Endothelial cell of umbilical vein (primary cell): Measurements from ENCODE around the gene ERMN. TPM values are rescaled to one million over a fixed set of nuclear protein-coding genes. Genes with fewer than 3 reads are reported as not detected.

Experiments
- BruUV-seq: library from RNA; stranded (reverse); fragments of 400-500 nt; replicated peaks from 2 replicates; lab custom pipeline; 2021; lab: Mats Ljungman, UMichigan
- CTCF ChIA-PET: fragments of 300-600, 350-600 bp; sonication (Branson Sonifier 250); formaldehyde crosslinking; loops from one replicate; lab custom pipeline; 2021; ENCODE audit warnings: antibody characterized with exemption, inconsistent platforms; lab: Charles Lee
- POLR2A ChIA-PET: fragments of 300-600, 350-600 bp; sonication (Branson Sonifier 250); formaldehyde crosslinking; loops from one replicate; lab custom pipeline; 2021; ENCODE audit warnings: antibody characterized with exemption, inconsistent platforms; lab: Charles Lee
- DNase-seq: peaks from one replicate; pipeline ENCODE4 v3.0.0-alpha.2; 2011; ENCODE audit warnings: low read depth, low spot score
- FAIRE-seq: peaks from 2 replicates; lab custom pipeline; 2011; peaks lifted over from hg19 to GRCh38; lab: Jason Lieb, UNC
- H2AFZ ChIP-seq: 2 replicates; pipeline ENCODE4 v1.6.0; 2012; ENCODE audit warnings: low read depth, low read length, control low read depth, inconsistent platforms
- H3K27ac ChIP-seq: 2 replicates; pipeline ENCODE4 v1.5.1; 2011; ENCODE audit warnings: low read depth, mild to moderate bottlenecking, control low read depth, low read length, moderate library complexity; ENCODE audit not compliant: insufficient read depth
- H3K27me3 ChIP-seq, 2 experiments: 2 replicates each; pipeline versions ENCODE4 v1.6.0 to v1.6.1; 2011; ENCODE audit warnings: low read length in 2 of 2, mixed read lengths in 1 of 2; ENCODE audit not compliant: control insufficient read depth in 2 of 2, insufficient read depth in 2 of 2
- H3K36me3 ChIP-seq, 2 experiments: 2 replicates in 1 of 2; 3 replicates in 1 of 2; pipeline ENCODE4 v1.5.1; 2011; ENCODE audit warnings: low read length in 2 of 2, mild to moderate bottlenecking in 1 of 2, moderate library complexity in 1 of 2; ENCODE audit not compliant: control insufficient read depth in 2 of 2, insufficient read depth in 2 of 2; ENCODE audit errors: extremely low read depth in 1 of 2
- H3K4me1 ChIP-seq: 3 replicates; pipeline ENCODE4 v1.5.1; 2011; ENCODE audit warnings: mild to moderate bottlenecking, low read length; ENCODE audit not compliant: control insufficient read depth, insufficient read depth; ENCODE audit errors: extremely low read depth
- H3K4me2 ChIP-seq: 2 replicates; pipeline ENCODE4 v1.6.1; 2011; ENCODE audit warnings: low read length, control low read depth, mixed read lengths; ENCODE audit not compliant: insufficient read depth
- H3K4me3 ChIP-seq, 3 experiments: fragments of 200-600 bp in 1 of 3; sonication (generic), shearing (Covaris generic) in 1 of 3; replicated peaks in 1 of 3; 2 replicates each; pipeline ENCODE4 v1.5.1; 2011 to 2016; ENCODE audit warnings: control low read depth in 3 of 3, low read length in 3 of 3, mild to moderate bottlenecking in 2 of 3, inconsistent platforms in 1 of 3, low read depth in 1 of 3, moderate library complexity in 1 of 3; ENCODE audit not compliant: insufficient read depth in 1 of 3
- H3K79me2 ChIP-seq: 2 replicates; pipeline ENCODE4 v1.6.0; 2012; ENCODE audit warnings: low read length, inconsistent platforms; ENCODE audit not compliant: control insufficient read depth, insufficient read depth
- H3K9ac ChIP-seq: replicated peaks from 2 replicates; pipeline ENCODE3; 2011; ENCODE audit warnings: low read length, control low read depth; ENCODE audit not compliant: insufficient read depth; ENCODE audit errors: extremely low read depth
- H3K9me1 ChIP-seq: replicated peaks from 3 replicates; pipeline ENCODE4 v1.6.0; 2011; ENCODE audit warnings: mild to moderate bottlenecking, low read length; ENCODE audit not compliant: control insufficient read depth, insufficient read depth; ENCODE audit errors: extremely low read depth
- H3K9me3 ChIP-seq: replicated peaks from 2 replicates; pipeline ENCODE4 v1.5.1; 2012; ENCODE audit warnings: low read length, inconsistent platforms; ENCODE audit not compliant: control insufficient read depth, insufficient read depth
- H4K20me1 ChIP-seq: replicated peaks from 2 replicates; pipeline ENCODE3; 2011; ENCODE audit warnings: mild to moderate bottlenecking, low read length; ENCODE audit not compliant: control insufficient read depth, insufficient read depth; ENCODE audit errors: extremely low read depth
- CTCF ChIP-seq, 2 donors: IDR thresholded peaks; 1 replicate in 1 of 2; 2 replicates in 1 of 2; pipeline ENCODE4 v1.5.1; 2011; ENCODE audit warnings: low read length in 2 of 2, mild to moderate bottlenecking in 2 of 2, moderate library complexity in 2 of 2, control low read depth in 1 of 2, inconsistent platforms in 1 of 2, low read depth in 1 of 2; ENCODE audit not compliant: insufficient read depth in 1 of 2; ENCODE audit errors: extremely low read depth in 1 of 2
- EZH2 ChIP-seq: IDR thresholded peaks from 2 replicates; pipeline ENCODE4 v1.6.1; 2012; ENCODE audit warnings: borderline replicate concordance, low read depth, mild to moderate bottlenecking, moderate library complexity, low read length, inconsistent platforms; ENCODE audit not compliant: severe bottlenecking
- FOS ChIP-seq: IDR thresholded peaks from 2 replicates; pipeline ENCODE4 v1.6.1; 2011; ENCODE audit warnings: mild to moderate bottlenecking, low read length, moderate library complexity, borderline replicate concordance; ENCODE audit not compliant: insufficient read depth
- GATA2 ChIP-seq: IDR thresholded peaks from 2 replicates; pipeline ENCODE4 v1.7.0; 2011; ENCODE audit warnings: low read depth, mild to moderate bottlenecking, moderate library complexity, mixed read lengths, low read length; ENCODE audit not compliant: insufficient read length, insufficient read depth
- JUN ChIP-seq: IDR thresholded peaks from 2 replicates; pipeline ENCODE4 v1.6.1; 2011; ENCODE audit warnings: borderline replicate concordance, low read depth; ENCODE audit not compliant: insufficient read length, insufficient read depth
- MYC ChIP-seq: IDR thresholded peaks from one replicate; pipeline ENCODE4 v1.6.1; 2011; ENCODE audit warnings: mild to moderate bottlenecking, low read depth, low read length
- POLR2A ChIP-seq: IDR thresholded peaks from 2 replicates; pipeline ENCODE4 v1.6.1; 2012; ENCODE audit warnings: low read depth, mild to moderate bottlenecking, control low read depth, low read length
- POLR2AphosphoS5 ChIP-seq: IDR thresholded peaks from 2 replicates; pipeline ENCODE4 v1.6.1; 2012; ENCODE audit warnings: low read depth, mild to moderate bottlenecking, control low read depth, low read length, moderate library complexity; ENCODE audit not compliant: insufficient read depth
- dilution Hi-C: fragments of 300-500 bp; cut with MboI; formaldehyde crosslinking; loops from one replicate; pipeline ENCODE4 v1.15.0; 2019; ENCODE audit warnings: low sequenced_read_pairs; ENCODE audit not compliant: extremely low pct_ligation_motif_present
- intact Hi-C: fragments of 100-400 bp; cut with micrococcal nuclease; formaldehyde crosslinking; loops from one replicate; pipeline ENCODE4 v1.10.0; 2022
- polyA plus RNA-seq, 4 experiments: library from polyadenylated mRNA; depleted of rRNA in 3 of 4; stranded (reverse) in 3 of 4; unstranded in 1 of 4; fragments of >200 nt; gene quantifications; 2 replicates each; pipeline versions ENCODE4 v1.2.1 to v1.2.3, GENCODE V29; 2011 to 2012; ENCODE audit warnings: missing spikeins in 1 of 4
- total RNA-seq: library from RNA; stranded (reverse); gene quantifications from 2 replicates; pipeline ENCODE4 v1.2.3, GENCODE V29; 2021
- TF ChIP-seq, protein P1 (sequence below): IDR thresholded peaks from 2 replicates; pipeline ENCODE4 v1.6.1; 2011; ENCODE audit not compliant: insufficient read depth, insufficient read length

Gene ERMN
- total and polyA plus RNA-seq, 2 donors (not counting 3 experiments of a cell fraction or from before 2014, with no cell fraction given): not detected

DNA sequence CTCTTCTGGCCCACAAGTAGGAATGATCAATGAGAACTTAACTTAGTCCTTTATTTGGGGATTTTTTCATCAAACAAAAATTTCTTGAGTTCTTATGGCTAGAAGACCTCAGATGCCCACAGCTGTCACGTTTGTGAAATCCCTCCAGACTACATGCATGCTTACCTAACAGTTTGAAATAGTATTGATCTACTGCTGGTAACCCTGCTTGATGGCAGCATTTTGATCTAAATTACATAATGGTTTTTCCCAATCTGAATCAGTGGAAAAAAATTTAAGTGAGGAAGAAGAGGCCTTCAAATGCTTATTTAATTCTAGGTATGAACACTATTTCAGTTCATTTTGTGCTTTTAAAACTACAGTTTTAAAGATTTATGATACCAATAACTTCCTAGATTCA, 13.9 kb downstream of the ERMN start:
- no peaks in the 10 kb centered on the region for H3K4me1 ChIP-seq
- no peaks in the 10 kb centered on the region for H4K20me1 ChIP-seq
- no peak overlapping the region for H3K4me3 ChIP-seq
- peaks cover 0 to 5% of the 10 kb centered on the region in 2 experiments for H3K27me3 ChIP-seq
- dilution Hi-C loops (no loop called here), intact Hi-C loops (no loop called here)
- BruUV-seq: no TSS peak
- no peaks in the 10 kb centered on the region for H3K79me2 ChIP-seq
- H3K9me1 ChIP-seq: no peaks in the 10 kb centered on the region
- TF ChIP-seq EZH2 (no peak), CTCF (IDR thresholded peaks at IDR 0.05; ENCODE audit: extremely low read depth in 1 of 2, insufficient read depth in 1 of 2, low read depth in 1 of 2, low read length in 2 of 2) (no peak), JUN (no peak), MYC (no peak), POLR2AphosphoS5 (no peak), GATA2 (no peak), FOS (no peak), POLR2A (no peak)
- TF ChIP-seq, protein P1, sequence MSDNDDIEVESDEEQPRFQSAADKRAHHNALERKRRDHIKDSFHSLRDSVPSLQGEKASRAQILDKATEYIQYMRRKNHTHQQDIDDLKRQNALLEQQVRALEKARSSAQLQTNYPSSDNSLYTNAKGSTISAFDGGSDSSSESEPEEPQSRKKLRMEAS: no peak
- no peak for DNase-seq
- H2AFZ ChIP-seq: no peak overlapping the region
- FAIRE-seq: no peak
- CTCF ChIA-PET: interaction anchor here (1.7 to 2.2 kb wide), 2 partner anchors 10 to 25 kb away, joined by 12 to 21 read pairs; no protein-coding TSS in a partner anchor
- H3K9me3 ChIP-seq: no peaks in the 10 kb centered on the region
- H3K9ac ChIP-seq: no peak overlapping the region
- no peaks in the 10 kb centered on the region for H3K36me3 ChIP-seq
- POLR2A ChIA-PET: no interaction called here
- no peak overlapping the region for H3K27ac ChIP-seq
- no peak overlapping the region for H3K4me2 ChIP-seq
